ENCODE data around the gene ANKLE2.

DNA sequence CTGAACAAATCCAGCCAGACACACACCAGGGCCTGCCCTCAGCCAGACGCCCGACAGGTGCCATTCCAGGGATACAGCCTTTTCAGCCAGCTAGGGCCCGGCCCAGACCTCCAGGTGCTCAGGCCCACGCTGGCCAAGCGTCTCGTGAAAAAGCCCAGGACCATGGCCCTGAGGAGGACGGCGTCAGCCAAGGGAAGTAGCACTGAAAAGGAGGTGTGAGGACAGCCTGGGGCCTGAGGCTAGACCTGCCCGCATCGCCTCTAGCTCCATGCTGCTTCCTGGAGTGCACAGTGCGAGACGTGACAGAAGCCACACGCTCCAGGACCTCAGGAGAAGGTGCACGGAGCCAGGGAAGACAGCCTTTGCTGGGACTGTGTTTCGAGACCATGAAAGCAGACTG lies 37.2 kb upstream of the ANKLE2 start:
- TF ChIP-seq, protein P1, sequence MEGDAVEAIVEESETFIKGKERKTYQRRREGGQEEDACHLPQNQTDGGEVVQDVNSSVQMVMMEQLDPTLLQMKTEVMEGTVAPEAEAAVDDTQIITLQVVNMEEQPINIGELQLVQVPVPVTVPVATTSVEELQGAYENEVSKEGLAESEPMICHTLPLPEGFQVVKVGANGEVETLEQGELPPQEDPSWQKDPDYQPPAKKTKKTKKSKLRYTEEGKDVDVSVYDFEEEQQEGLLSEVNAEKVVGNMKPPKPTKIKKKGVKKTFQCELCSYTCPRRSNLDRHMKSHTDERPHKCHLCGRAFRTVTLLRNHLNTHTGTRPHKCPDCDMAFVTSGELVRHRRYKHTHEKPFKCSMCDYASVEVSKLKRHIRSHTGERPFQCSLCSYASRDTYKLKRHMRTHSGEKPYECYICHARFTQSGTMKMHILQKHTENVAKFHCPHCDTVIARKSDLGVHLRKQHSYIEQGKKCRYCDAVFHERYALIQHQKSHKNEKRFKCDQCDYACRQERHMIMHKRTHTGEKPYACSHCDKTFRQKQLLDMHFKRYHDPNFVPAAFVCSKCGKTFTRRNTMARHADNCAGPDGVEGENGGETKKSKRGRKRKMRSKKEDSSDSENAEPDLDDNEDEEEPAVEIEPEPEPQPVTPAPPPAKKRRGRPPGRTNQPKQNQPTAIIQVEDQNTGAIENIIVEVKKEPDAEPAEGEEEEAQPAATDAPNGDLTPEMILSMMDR (IDR thresholded peaks at IDR 0.05), result no peak
- TF ChIP-seq POLR2A (IDR thresholded peaks at IDR 0.05), result no peak

All from testis (tissue), 2 donors.